ENCODE data around the gene FGFRL1.
"Not testable (repeated sequence)": the region's sequence is repeated elsewhere in the genome, so short reads cannot be mapped to it uniquely, and the experiment has no call there.

Gene FGFRL1

GRCh38 chr4:993111-994029 lies 18.1 kb upstream of the FGFRL1 start, which contains the start of gene SLC26A1:
TSS of gene SLC26A1 (minus strand) at chr4:993404. CDS start at chr4:991703, 1,701 bp downstream.
- no peak for DNase-seq

- DNase-seq: no peak
Measured at GRCh38 chr4:995311-996026, 16.0 kb upstream of the FGFRL1 start.

DNA sequence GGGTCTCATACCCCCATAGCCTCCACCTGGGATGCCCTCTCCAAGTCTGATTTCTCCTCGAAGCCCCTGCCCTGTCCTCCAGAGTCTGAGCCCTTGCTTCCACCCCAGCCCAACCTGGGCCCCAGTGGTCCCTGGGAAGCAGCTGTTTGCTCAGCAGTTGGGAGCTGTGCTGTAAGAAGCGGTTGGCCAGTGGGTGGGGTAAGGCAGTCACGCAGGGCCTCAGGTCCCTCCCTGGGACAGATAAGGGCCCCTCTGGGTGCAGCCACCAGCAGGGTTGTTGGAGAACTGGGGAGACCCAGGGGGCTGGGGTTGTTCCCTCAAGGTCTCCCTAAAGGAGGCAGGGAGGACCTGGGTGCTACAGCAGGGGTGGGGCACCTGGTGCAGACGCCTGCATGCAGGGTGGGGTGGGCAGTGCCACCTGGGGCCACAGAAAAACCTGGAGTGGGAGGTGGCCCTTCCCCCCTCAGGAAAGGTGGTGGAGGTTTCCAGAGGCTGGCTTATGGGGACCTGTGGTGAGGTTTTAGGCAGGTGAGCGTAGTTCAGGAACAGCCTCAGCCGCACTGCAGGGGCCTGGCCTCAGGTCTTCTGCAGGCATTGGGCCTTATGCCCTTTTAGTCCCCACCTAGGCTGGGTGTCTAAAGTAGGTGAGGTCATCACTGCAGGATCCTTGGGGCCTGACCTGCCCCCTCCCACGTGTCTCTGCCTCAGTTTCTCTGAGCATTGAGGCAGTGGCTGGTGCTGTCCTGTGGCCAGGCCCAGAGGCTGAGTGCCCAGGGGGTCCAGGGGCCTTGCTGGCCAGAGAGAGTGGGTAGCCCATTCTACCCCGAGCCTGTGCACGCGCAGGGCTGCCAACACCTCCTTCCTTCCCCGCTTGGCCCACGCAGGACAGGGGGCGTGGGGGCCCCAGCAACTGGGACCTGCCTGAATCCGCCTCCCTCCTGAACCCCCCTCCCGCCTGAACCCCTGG lies 15.1 kb upstream of the FGFRL1 start:
- no peak for DNase-seq

DNA sequence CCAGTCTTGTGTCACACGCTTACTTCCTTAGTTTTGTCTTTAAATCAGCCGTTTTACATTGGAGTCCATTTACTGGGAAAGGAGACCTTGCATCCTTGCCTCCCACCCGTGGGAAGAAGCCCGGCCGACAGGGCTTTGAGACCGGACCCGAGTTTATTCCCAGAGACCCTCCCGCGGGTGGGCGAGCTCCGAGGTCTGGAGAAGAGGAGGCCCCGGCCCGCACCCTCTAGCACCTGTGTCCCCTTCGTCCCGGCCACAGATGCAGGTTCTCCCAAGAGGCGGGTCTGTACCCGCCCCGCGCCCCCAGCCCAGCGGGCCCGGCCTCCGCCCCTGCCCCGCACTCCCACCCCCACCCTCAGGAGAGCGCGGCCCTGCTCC lies 14.4 kb upstream of the FGFRL1 start:
- DNase-seq: no peak

DNA sequence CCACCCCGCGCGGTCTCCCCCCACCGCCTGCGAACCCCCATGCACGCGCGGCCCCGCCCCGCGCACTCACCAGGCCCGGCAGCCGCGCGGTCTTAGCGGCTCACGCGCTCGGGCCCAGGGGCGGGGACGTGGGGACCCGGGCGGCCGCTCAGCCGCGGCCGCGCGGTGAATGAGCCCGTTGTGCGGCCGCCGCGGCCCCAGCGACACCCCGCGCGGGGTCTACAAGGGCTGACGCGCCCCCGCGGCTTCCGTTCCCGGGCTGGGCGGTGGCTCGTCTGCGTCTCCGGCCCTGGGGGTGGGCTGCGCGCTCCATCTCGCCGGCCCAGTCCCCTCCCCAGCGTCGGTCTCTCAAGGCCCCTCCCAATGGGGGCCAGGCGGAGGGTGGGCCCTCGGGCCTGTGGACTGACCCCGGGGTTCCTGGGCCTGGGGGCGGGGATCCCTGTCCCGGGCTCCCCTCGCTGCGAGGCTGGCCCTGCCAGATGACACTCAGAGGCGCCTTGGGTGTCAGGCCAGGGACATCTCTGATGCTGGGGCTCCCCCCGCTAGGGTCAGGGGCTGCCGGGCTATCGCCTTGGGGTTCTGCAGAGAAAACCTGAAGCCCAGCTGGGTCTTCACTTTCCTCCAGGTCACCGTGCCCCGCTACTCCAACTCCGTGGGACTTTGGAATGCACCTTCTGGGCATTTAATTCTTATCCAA lies 13.9 kb upstream of the FGFRL1 start:
- no peak for DNase-seq

GRCh38 chr4:998096-998691 lies 13.2 kb upstream of the FGFRL1 start:
- no peak for DNase-seq

- DNase-seq: not testable (repeated sequence)
Measured at GRCh38 chr4:999240-999863, 12.1 kb upstream of the FGFRL1 start.

- no peak for DNase-seq
Measured at GRCh38 chr4:999882-1000425, 11.5 kb upstream of the FGFRL1 start.

GRCh38 chr4:1000686-1001260 lies 10.7 kb upstream of the FGFRL1 start:
- DNase-seq: no peak

- no peak for DNase-seq
Measured at GRCh38 chr4:1001561-1002130, 9.8 kb upstream of the FGFRL1 start.

DNA sequence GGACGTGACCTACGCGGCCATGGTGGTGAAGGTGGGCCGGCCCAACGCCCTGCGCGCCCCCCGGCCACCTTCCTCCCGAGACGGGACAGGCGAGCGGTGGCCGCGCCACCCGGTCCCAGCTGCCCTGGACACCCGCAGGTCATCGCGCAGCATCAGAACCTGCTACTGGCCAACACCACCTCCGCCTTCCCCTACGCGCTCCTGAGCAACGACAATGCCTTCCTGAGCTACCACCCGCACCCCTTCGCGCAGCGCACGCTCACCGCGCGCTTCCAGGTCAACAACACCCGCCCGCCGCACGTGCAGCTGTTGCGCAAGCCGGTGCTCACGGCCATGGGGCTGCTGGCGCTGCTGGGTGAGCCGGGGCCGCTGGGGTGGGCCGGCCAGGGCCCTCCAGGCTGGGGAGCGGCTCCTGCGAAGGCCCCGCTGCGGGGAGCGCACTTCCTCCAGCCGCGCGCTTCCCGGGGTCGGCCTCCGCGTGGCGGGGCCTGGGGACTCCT lies 9.2 kb upstream of the FGFRL1 start:
- DNase-seq: no peak

DNA sequence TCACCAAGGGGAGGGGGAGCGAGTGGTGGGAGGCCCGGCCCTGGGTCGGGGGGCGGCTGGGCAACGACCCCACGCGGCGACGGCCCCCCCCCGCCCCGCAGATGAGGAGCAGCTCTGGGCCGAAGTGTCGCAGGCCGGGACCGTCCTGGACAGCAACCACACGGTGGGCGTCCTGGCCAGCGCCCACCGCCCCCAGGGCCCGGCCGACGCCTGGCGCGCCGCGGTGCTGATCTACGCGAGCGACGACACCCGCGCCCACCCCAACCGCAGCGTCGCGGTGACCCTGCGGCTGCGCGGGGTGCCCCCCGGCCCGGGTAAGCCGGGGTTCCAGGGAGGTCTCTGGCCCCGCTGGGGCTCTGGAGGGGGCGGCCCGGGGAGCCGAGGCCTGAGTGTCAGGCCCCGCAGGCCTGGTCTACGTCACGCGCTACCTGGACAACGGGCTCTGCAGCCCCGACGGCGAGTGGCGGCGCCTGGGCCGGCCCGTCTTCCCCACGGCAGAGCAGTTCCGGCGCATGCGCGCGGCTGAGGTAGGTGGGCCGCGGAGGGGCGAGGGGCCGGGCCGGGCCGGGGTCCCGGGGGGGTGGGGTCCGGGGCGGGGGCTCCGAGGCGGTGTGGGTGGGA lies 8.7 kb upstream of the FGFRL1 start:
- DNase-seq: no peak

DNA sequence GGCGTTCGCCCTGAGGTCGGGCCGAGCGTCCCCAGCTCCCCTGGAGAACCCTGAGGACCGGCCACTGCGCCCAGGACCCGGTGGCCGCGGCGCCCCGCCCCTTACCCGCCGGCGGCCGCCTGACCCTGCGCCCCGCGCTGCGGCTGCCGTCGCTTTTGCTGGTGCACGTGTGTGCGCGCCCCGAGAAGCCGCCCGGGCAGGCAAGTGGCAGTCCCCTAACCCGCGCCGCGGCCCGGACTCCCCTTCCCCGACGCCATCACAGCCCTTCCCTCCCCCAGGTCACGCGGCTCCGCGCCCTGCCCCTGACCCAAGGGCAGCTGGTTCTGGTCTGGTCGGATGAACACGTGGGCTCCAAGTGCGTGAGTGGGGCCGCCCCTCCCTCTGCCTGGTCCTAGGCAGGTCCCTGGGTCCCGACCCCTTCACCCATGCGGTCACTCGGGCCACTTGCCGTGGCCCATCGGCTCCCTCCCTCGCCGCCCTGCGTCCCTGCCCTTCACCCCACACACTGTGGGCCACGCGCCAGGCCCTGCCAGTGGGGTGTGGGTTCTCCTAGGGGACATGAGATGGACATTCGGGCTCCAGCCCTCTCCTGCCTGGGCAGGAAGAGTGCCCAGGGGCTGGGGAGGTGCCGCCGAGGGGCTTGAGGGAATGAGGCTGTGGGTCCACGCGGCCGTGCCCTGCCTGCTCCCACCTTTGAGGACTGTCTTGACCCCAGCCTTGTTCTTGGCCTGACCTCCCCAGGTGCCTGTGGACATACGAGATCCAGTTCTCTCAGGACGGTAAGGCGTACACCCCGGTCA lies 8.0 kb upstream of the FGFRL1 start:
- no peak for DNase-seq

- no peak for DNase-seq
Measured at GRCh38 chr4:1004071-1004418, 7.4 kb upstream of the FGFRL1 start.

DNA sequence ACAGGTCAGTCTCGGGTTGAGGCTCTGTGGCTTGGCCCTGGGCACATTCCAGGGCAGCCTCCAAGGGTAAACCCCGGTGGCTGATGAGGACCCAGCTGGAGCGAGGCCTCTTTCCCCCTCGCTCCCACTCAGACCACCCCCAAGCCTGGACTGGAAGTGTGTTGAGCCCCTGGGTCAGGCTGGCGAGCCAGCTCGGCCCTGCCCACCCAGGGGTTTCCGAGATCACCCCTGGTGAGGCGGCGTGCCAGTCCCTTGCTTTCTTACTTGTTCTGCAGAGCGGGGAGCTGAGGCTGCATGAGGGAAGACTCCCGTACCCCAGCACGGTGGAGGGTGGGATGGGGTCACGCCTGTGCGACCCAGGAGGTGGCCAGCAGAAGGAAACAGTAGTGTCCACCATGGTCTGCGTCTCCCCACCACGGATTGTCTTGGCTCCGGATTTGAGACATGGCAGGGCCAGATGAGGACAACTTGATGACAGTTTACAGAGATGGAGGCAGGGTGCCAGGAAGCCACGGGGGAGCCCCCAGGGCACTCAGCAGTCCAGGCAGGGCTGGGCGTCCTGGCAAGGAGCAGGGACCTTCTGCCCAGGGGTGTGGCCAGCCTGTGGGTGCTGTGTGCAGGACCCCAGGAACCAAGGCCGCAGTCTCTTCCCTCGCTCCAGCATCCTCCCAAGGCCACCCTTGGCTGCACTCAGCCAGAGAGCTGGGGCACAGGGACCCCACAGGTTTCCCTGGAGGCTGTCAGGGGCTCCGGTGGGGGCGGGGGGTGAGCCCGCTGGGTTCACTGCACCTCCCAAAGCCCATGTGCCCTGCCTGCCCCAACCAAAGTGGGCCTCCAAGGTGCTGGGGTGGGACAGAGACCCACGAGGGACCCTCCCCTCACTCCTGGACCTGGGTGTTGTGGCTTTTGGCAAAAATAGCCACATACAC lies 6.6 kb upstream of the FGFRL1 start:
- no peak for DNase-seq

GRCh38 chr4:1006856-1007255 lies 4.6 kb upstream of the FGFRL1 start:
- DNase-seq: no peak

- no peak for DNase-seq
Measured at GRCh38 chr4:1008840-1009541, 2.4 kb upstream of the FGFRL1 start.

Data from DMS79 (cell line).